ENCODE data around the gene LRRC8B.
A peak's percentile ranks its signal among the peaks of the same experiment; 100 is the strongest.

LRRC8B gene

DNA sequence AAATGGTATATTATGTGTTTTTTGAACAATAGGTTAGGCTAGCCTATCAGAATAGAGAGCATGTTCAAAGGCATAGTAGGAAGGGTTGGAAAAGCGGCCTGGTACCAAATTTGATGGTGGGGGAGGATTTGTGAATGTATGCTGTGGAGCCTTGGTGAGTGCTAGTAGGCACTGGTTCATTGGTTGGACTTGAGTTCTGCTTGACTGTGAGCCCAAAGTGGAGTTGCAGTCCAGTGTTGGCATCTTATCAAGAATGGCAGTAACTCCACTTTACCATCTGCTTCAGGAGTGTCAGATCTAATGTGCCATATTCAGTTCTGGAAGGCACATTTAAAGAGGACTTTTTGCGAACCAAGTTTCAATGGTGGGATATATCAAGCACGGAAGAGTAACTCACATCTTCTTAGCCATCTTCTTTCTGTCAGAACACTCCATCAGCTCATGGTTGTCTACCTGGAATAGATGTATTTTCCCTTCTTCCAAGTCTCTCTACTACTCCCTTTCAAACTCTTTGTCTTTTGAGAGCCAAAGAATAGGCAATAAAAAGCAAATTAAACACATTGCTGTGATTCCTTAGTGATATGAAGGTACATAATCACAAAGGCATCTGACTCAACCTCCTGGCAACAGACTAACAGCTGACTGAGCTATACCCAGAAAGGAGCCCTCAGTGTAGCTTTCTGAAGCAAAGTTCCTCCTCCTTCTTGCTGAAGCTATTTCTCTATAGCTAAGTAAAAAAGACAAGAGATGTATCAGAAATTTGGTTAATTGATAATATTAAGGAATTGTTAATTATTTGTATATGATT lies 21.7 kb downstream of the LRRC8B start:
- DNase-seq, result peak in 1 of 58 donors; percentile 13

DNA sequence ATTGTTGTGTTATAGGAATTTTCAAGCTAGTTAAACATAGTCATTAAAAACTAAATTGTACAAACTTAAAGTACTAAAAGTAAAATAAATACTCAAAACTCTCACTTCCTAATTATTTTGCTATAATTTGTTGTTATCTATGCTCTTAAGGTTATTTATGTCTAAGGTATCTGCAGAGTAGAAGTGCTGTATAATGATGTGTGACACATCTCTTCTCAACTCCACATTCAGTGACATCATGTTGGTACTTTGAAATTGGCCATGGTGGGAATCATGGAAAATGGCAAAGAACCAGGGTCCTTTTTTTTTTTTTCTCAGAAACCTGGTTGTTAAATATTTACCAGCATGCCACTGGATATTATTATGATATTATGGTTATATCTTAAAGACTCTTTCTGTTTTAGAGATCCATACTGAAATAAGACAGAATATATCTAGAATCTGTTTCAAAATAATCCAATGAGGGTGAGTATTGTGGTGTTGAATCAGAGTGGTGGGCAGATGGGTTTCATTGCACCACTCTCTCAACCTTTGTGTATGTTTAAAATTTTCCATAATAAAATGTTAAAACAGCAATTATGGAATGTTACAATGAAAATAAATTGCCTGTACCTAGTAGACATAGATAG lies 22.4 kb downstream of the LRRC8B start:
- DNase-seq, result no peak

DNA sequence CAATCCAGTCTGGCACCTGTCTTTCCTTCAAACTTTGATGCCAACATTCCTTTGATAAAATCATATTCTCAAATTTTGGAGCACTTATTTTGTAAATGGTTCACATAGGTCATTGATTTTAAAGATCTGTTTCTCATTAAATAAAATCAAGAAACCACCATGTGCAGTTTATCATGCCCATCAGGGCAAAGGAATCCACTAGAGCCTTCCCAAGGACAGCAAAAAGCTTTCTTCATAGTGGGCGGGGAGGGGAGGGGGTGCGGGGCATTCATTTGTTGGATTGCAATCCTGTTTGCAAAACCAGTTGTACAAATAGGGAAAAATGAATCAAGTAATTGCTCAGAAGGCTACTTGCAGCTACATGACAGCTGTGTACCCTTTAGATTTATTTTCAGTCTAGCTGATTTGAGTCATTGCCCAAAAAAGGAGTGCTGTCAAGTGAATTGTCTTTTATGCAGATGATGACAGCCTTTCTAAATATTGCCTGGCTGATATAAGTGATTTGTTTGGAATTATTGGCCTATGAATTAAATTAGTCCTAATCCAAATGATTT lies 23.0 kb downstream of the LRRC8B start:
- peak in 19 of 58 donors; percentile 8 to 63 (median 26) for DNase-seq

DNA sequence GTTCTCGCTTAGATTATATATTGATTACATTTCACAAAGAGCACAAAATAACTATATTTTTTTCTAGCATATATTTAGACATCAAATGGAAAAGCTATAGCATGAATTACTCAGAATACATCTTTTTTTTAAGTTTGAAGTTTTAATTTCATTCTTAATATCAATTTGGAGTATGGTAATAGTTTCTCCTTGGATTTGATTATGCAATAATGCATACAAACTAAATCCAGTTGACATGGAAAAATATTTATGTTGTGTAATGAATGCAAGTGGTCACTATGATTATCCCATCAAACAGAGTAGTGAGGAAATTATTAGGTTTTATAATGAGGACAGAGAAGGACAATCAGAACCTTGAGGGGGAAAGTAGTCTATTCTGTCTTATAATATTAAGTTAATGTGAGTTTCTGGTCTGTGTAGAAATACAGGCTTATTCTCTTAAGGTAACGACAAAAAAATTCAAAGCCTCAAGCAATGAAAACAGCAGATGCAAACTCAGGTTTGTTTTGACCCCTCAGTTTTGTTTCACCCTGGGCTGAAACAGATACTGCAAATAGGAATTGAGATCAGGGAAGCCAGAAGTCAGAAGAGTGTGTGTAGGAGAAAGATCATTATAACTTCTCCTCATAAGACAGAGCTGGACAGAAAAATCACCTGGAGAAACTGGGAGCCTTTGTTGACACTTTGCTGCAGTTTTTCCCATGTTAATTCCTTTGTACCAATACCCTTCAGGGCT lies 23.7 kb downstream of the LRRC8B start:
- DNase-seq, result no peak

DNA sequence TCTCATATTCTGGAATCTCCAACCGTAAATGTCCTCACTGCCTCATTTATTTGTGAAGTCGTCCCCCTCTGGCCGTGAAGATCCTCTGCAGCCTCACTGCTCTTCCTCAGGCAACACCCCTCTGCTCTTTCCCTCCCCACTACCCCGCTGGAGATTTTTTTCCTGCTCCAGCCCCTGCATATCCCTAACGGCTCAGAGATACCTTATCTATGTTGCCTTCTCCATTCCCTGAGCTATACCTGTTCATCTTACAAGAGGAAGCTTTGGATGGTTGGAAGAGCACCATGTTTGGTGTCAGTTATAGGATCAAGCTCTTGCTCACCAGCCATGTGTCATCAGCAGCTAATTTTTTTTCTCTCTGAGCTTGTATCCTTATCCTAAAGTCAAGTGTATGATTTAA lies 26.4 kb downstream of the LRRC8B start:
- DNase-seq, result no peak

DNA sequence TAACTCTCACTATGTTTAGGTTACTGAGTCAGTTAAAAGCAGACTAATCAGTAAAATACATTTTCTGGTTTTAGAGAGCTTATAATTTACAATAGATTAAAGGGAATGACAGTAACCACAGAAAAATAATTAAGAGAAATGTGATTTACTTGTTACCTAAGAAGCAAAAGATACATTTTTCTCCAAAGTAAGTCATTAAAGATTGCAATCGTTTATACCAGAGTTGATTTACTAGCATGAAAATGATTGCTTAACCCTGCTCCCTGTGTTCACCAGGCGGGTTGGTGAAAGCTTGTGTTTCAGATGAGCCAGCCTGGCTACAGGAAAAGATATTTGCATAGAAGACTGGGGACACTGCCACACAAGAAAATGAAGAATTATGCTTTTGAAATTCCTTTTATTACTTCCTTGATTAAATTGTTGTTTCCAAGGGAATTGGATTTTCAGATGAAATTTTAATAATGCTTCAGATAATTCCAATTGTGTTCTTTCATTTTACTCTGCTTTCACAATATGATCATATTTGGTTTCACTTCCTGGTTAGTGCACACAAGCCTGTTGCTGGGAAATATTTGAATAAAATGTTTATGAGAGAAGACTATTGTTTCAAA lies 27.9 kb downstream of the LRRC8B start:
- DNase-seq, result no peak

DNA sequence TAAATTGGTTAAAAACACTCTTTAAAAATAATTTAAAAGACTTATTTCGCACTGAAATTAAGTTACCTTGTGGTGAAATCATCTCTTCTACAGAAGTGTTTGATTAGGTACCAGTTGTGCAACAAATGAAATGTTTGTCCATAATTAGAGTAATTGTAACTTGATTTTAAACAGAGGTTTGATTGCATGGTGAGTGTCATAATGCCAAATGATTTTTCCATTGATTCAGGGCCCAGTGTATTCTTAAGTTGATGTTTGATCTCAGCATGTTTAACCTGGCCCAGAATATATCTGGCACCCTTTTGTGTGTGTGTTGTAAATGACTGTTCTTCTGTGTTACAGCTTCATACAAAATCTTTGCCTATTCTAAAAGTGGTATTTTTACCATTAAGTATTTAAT lies 28.5 kb downstream of the LRRC8B start:
- no peak for DNase-seq

DNA sequence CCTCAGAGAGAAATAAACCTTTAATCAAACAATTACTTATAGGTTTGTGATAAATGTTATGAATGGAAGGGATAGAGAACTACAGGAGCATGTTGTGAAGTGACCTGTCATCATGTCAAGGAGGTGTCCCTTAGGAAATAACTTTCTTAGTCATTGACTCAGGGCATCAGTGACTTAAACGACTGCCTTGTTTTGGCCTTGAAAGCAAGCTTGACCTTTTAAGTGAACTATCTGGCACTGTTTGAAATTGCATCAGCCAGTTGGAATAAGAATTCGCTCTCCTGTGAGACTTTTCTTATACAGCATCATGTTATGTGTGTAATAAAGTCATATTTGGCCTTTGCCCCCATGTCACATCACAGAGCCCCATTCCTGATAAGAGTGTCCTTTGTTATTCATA lies 30.9 kb downstream of the LRRC8B start:
- no peak for DNase-seq

DNA sequence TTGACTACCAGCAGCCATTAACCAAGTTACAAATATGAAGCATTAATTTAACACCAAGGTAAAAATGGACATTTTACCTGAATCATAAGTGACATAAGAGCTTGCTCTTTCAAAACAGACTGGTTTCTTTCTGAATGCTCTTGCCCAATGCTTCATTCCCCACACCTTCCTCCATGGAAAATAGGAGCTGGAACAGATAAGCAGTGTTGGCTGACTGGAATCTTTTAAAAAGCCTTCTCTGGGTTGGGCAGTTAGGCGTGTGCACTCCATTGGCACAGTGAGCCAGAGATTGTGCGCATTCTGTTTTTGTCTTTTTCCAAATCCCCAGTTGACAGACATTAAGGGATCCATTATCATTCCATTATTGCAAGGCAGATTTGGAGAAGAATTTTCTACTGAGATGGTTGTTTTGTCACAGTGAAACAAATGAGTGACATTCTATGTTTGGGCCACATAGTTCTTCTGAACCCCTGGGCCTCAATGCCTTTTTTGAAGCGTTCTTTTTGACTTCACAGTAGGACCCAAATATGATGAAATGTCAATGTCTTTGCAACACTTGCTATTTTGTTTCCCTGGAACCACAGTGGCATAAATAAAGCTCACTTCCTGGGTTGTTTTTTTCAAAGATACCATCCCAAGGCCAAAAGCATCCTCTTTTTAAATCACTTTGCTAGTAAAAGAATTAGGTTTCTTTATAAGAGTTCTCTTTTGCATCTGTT lies 32.3 kb downstream of the LRRC8B start:
- DNase-seq, result no peak

DNA sequence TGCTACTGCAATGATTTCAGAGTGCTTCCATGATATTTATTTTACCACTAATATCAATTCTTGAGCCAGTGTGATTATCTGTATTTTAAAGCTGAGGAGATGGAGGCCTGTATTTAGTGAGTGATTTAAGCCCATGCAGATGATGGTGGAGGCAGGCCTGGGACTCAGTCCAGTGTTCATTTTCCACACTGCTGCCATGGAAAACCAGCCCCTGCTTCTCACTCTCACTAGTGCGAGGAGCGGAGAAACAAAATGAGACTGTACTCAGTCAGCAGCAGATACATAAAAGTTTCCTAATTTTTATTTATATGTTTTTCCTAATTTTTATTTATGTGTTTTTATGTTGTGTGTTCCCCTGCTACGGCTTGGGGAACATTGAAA lies 32.8 kb downstream of the LRRC8B start:
- peak in 19 of 58 donors; percentile 5 to 48 (median 27) for DNase-seq

DNA sequence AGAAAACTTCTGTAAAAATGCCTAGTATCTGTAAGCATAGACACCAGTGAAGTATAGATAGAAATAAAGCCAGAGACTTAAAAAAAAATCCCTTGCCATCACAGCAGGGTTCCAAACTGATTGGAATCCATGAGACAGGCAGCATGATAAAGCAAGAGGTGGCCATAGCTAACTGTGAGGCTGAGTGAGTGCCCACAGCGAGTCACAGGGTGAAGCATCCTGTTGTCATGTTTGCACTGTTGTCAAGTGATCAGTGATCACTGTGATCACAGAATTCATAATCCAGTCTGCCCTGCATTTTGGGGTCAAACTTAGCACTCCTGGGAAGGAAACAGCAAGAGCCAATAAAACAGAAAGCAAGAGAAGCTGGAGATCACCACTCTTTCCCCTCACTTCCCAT lies 33.3 kb downstream of the LRRC8B start:
- DNase-seq, result no peak

DNA sequence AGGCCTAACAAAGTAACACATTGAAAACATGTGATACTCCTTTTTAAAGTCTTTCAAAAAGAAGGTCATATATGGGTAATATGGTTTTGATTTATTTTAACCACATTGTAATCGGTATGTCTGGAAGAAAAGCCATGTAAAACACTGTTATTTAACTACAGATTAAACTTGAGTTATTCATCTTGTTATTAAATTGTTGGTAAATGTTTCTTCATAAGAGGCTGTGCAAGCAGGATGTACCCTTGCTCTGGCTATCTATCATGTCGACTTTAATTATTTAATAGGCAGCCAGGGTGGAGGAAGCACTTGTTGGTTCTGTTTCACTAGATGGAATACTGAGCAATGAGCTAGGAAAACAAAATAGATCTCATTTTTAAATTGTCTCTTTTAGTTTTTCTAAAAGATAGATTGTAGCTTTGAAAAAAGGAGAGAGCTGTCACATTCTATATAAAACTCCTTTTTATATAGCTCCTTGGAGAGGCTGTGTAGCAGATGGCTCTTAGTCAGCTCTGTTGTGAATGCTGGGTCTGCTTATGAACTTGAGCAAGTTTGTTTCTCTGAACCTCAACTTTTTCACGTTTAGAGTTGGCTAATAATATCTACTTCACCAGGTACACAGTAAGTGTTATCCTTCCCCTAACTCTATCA lies 39.5 kb downstream of the LRRC8B start:
- peak in 3 of 58 donors; percentile 19 to 30 (median 25) for DNase-seq

DNA sequence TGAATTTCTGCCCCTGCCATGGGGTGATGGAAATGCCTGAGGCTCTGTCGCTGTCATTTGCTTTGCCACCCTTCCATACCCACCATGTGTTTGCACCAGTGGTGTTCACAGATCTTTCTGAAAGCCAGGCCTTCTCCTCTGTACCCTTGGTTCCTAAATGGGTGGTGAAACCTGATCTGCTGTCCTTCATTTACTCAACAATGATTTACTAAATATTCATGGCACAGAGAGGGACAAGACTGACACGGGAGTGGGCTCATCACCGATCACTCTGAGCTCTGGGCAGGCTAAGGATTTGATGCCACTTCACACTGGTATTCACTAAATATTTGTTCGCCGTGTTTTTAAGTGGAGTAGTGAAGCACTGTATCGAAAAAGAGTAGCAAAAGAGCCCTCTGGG lies 40.9 kb downstream of the LRRC8B start:
- no peak for DNase-seq

DNA sequence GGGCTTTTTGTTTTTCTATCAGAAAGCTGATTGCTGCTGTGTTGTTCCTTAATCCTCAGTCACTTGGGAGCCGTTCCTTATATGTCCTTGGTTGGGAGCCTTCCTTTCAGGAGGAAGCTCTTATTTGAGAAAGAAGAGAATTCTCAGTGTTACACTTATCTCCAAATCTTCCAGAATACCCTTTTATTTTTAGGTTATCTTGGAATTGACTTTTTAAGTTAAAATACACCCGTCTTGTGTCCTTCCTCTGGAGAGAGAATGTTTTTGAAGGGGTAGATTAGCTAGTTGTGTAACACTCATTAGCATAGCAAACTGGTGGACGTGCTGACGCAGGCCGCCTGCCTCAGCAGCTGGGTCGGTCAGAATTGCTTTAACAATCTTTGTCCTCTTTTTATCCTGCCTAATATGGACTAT lies 42.1 kb downstream of the LRRC8B start:
- DNase-seq, result peak in 32 of 58 donors; percentile 6 to 70 (median 36)

DNA sequence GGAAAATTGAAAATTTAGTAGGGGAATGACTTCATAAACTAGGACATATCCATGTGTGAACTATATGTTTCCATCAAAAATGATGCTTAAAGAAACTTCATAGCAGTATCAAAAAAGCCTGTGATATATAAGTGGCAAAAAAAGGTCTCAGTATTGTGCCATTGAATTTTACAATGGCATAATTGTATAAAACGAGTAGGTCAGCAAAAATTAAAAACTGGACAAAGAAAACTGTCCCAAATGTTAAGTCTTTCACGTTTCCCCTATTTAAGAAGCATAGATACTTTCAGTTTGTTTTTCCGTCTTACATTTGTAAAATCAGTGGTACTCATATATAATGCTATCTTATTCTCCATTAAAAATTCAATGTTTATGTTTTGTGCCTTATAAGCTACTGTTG lies 43.2 kb downstream of the LRRC8B start:
- no peak for DNase-seq

DNA sequence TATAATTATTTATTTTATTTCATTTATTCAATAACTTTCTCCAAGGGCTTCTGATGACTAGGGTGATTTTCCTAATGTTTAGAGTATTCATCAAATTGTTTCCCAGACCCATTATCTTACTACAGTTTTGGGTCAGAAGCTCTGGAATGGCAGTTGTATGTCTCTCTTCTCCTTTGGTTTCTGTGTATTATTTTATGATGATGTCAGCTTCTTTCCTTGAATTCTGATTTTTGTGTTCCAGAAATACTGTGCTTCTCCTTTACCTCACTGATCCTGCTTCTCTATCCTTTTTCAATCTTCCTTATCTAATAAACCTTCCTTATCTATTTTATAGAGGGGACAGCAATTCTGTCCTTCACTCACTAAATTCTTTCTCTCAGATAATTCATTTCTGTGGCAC lies 48.8 kb downstream of the LRRC8B start:
- no peak for DNase-seq

DNA sequence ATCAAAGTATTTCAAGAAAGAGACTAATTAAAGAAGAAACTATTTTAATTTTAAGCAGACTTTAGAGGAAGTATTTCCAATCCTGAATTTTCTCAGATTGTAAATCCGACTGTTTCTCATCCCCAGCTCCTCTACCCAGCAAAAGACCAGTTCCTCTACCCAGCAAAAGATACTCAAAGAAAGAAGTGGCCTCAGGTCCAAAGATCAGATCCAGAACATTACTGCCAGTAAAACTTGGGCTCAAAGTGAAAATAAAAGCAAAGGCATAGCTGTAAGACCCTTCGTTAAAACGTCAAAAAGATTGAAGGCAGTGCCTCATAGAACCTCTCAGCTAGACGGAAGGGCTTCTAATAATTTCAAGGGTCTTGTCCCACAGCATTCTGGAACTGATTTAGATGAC lies 50.0 kb downstream of the LRRC8B start:
- no peak for DNase-seq

DNA sequence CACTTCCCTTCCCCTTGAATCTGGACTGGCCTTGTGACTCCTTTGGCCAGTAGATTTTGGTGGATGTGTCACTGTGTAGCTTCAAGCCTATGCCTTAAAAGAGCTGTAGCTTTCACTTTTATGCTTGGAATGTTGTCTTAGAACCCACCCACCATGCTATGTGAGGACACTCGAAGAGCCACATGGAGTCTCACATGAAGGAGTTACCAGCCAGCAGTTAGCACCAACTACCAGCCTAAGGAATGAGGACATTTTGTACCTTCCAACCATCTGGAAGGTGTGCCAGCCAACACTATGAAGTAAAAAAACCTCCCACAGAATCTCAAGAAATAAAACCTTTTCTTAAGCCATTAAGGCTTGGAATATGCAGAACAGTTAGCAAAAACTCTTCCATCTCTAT lies 50.6 kb downstream of the LRRC8B start:
- peak in 13 of 58 donors; percentile 15 to 44 (median 34) for DNase-seq

DNA sequence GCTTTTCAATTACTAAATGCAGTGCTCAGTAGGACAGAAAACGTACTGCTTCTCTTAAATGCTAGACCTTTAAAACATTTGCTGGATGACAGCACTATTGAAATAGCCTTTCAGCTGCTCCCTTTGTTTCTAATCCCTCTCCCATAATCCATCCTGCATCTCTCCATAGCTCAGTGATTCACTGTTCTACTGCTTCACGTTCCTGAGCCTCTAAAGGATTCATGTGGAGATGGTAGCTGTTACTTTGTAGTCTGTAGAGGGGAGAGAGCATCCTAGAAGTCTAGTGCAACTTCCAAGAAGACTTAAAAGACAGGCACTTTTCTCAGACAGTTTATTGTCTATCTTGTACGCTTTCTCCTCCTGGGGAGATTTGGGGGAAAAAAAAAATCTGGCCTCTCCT lies 51.4 kb downstream of the LRRC8B start:
- DNase-seq, result no peak

DNA sequence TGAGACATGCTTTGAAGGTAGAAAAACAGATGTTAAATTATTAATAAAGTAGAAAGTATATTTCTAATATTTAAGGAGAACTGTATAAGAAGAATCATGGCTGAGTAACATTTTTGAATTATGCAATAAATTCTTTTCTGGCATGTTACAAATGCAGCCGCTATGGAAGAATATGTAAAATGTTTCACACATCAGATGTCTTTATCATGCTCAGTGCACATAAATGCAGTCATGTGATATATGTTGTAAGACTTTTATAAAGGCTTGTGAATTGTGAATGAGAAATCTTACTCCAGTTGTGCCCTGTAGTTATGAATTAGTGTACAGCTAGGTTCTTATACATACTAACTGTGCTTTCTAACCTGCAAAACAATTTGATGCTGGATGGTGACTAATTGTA lies 53.5 kb downstream of the LRRC8B start:
- DNase-seq, result no peak
